ENCODE data around the gene AIG1.

DNA sequence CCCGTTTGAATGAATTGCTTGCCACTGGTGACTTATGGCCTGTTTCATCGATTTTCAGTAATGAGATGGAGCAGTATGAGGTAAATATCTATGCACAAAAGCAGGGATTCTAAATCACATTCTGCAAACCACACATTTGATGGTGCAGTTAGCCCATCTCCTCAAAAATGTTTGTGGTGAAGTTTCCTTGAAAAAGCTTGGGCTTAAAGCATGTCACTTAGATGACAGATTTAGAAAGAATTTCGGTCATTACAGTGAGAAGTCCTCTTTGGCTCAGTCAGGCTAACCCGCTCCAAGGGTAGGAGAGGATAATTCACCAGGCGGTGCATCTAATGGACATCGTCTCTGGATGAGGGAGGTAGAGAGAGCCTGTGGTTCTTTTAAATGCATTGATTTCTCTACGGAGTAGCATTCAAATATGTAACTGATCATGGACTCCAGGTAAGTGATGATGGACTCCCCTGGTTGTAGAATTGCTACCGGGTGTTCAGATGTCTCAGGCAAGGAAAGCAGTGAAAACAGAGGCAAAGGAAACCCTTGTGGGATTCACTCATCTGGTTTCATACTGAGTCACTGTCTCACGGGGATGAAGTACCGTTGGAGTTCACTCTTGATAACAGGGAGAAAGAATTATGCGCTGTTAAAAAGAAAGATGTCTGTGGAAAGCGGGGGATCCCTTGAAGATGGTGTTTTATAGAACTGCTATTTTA lies 65.3 kb downstream of the AIG1 start:
- no peak for TF ChIP-seq EZH2phosphoT487 (IDR thresholded peaks at IDR 0.05; ENCODE audit: borderline replicate concordance, low read depth, low read length)
- TF ChIP-seq, protein P1, sequence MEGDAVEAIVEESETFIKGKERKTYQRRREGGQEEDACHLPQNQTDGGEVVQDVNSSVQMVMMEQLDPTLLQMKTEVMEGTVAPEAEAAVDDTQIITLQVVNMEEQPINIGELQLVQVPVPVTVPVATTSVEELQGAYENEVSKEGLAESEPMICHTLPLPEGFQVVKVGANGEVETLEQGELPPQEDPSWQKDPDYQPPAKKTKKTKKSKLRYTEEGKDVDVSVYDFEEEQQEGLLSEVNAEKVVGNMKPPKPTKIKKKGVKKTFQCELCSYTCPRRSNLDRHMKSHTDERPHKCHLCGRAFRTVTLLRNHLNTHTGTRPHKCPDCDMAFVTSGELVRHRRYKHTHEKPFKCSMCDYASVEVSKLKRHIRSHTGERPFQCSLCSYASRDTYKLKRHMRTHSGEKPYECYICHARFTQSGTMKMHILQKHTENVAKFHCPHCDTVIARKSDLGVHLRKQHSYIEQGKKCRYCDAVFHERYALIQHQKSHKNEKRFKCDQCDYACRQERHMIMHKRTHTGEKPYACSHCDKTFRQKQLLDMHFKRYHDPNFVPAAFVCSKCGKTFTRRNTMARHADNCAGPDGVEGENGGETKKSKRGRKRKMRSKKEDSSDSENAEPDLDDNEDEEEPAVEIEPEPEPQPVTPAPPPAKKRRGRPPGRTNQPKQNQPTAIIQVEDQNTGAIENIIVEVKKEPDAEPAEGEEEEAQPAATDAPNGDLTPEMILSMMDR (conservative IDR thresholded peaks at IDR 0.05; ENCODE audit: low read length), result no peak
